Measurements from ENCODE around the gene CDK5R1.
A peak's percentile ranks its signal among the peaks of the same experiment; 100 is the strongest.

CDK5R1 gene

GRCh38 chr17:32528825-32529224 lies 42.0 kb downstream of the CDK5R1 start:
- Histone ChIP-seq H4K20me1 (ENCODE audit: insufficient read depth) (no peaks in the 10 kb centered on the region), H3K36me3 (ENCODE audit: insufficient read depth) (no peaks in the 10 kb centered on the region), H3K4me1 (ENCODE audit: low read depth, poor library complexity, severe bottlenecking) (peaks cover 18% of the 10 kb centered on the region), H3K27me3 (ENCODE audit: insufficient read depth, low read depth) (no peaks in the 10 kb centered on the region), H3K79me2 (ENCODE audit: insufficient read depth, low read depth) (no peaks in the 10 kb centered on the region), H2AFZ (ENCODE audit: low read depth) (no peak overlapping the region), H3K4me2 (no peak overlapping the region), H3K4me3 (IDR thresholded peaks at IDR 0.05; ENCODE audit: insufficient read depth, low read depth, low read length) (no peak overlapping the region), H3K9ac (no peak overlapping the region), H3K27ac (no peak overlapping the region)
- TF ChIP-seq CTCF (conservative IDR thresholded peaks at IDR 0.05; ENCODE audit: low read depth, low read length) = no peak

GRCh38 chr17:32529604-32530003 lies 42.8 kb downstream of the CDK5R1 start:
- H3K4me1 ChIP-seq (ENCODE audit: low read depth, poor library complexity, severe bottlenecking) = peaks cover 10% of the 10 kb centered on the region
- TF ChIP-seq CTCF (conservative IDR thresholded peaks at IDR 0.05; ENCODE audit: low read depth, low read length) = no peak
- H2AFZ ChIP-seq (ENCODE audit: low read depth) = no peak overlapping the region
- H3K36me3 ChIP-seq (ENCODE audit: insufficient read depth) = no peaks in the 10 kb centered on the region
- H3K27ac ChIP-seq = no peak overlapping the region
- H4K20me1 ChIP-seq (ENCODE audit: insufficient read depth) = no peaks in the 10 kb centered on the region
- H3K4me3 ChIP-seq (IDR thresholded peaks at IDR 0.05; ENCODE audit: insufficient read depth, low read depth, low read length) = no peak overlapping the region
- H3K27me3 ChIP-seq (ENCODE audit: insufficient read depth, low read depth) = no peaks in the 10 kb centered on the region
- no peaks in the 10 kb centered on the region for H3K79me2 ChIP-seq (ENCODE audit: insufficient read depth, low read depth)
- H3K9ac ChIP-seq = no peak overlapping the region
- H3K4me2 ChIP-seq = no peak overlapping the region

- H3K4me2 ChIP-seq = no peak overlapping the region
- no peaks in the 10 kb centered on the region for H3K36me3 ChIP-seq (ENCODE audit: insufficient read depth)
- H3K9ac ChIP-seq = no peak overlapping the region
- H3K27me3 ChIP-seq (ENCODE audit: insufficient read depth, low read depth) = no peaks in the 10 kb centered on the region
- no peaks in the 10 kb centered on the region for H3K79me2 ChIP-seq (ENCODE audit: insufficient read depth, low read depth)
- no peak overlapping the region for H3K27ac ChIP-seq
- no peaks in the 10 kb centered on the region for H4K20me1 ChIP-seq (ENCODE audit: insufficient read depth)
- TF ChIP-seq CTCF (conservative IDR thresholded peaks at IDR 0.05; ENCODE audit: low read depth, low read length) = no peak
- H3K4me3 ChIP-seq (IDR thresholded peaks at IDR 0.05; ENCODE audit: insufficient read depth, low read depth, low read length) = no peak overlapping the region
- no peak overlapping the region for H2AFZ ChIP-seq (ENCODE audit: low read depth)
- peaks cover 22% of the 10 kb centered on the region for H3K4me1 ChIP-seq (ENCODE audit: low read depth, poor library complexity, severe bottlenecking)
These were observed 46.5 kb downstream of the CDK5R1 start for GRCh38 chr17:32533296-32533695.

GRCh38 chr17:32536736-32537643 lies 50.2 kb downstream of the CDK5R1 start:
- Histone ChIP-seq H3K79me2 (ENCODE audit: insufficient read depth, low read depth) (no peaks in the 10 kb centered on the region), H3K27me3 (ENCODE audit: insufficient read depth, low read depth) (no peaks in the 10 kb centered on the region), H4K20me1 (ENCODE audit: insufficient read depth) (no peaks in the 10 kb centered on the region), H3K4me1 (ENCODE audit: low read depth, poor library complexity, severe bottlenecking) (peaks cover 22% of the 10 kb centered on the region), H3K36me3 (ENCODE audit: insufficient read depth) (no peaks in the 10 kb centered on the region), H2AFZ (ENCODE audit: low read depth) (no peak overlapping the region), H3K4me3 (IDR thresholded peaks at IDR 0.05; ENCODE audit: insufficient read depth, low read depth, low read length) (no peak overlapping the region), H3K4me2 (peak overlapping the region; percentile 64), H3K9ac (no peak overlapping the region), H3K27ac (peak overlapping the region; percentile 4; the same call in 1 of the 2 replicates)
- no peak for TF ChIP-seq CTCF (conservative IDR thresholded peaks at IDR 0.05; ENCODE audit: low read depth, low read length)
